ENCODE data around the gene FAM161B. TPM values are rescaled to one million over a fixed set of nuclear protein-coding genes. Genes with fewer than 3 reads are reported as not detected.

The FAM161B gene, protein sequence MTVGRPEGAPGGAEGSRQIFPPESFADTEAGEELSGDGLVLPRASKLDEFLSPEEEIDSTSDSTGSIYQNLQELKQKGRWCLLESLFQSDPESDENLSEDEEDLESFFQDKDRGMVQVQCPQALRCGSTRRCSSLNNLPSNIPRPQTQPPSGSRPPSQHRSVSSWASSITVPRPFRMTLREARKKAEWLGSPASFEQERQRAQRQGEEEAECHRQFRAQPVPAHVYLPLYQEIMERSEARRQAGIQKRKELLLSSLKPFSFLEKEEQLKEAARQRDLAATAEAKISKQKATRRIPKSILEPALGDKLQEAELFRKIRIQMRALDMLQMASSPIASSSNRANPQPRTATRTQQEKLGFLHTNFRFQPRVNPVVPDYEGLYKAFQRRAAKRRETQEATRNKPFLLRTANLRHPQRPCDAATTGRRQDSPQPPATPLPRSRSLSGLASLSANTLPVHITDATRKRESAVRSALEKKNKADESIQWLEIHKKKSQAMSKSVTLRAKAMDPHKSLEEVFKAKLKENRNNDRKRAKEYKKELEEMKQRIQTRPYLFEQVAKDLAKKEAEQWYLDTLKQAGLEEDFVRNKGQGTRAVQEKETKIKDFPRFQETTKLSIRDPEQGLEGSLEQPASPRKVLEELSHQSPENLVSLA
- total RNA-seq (2014; rRNA removed) (2.8 and 3.5 TPM in 2 replicates), Bru-seq, nascent RNA (percentile 48 among the genes with signal in this experiment), BruChase-seq, experiment 1, labeled RNA remaining after a 6-hour chase (percentile 43 among the genes with signal in this experiment), BruChase-seq, experiment 2, labeled RNA remaining after a 2-hour chase (percentile 46 among the genes with signal in this experiment)
- long read RNA-seq, full-length matches to known transcripts: 10 of 15 reads
- long read RNA-seq, partial matches to known transcripts: 2 of 15 reads
- long read RNA-seq, other reads (novel, unspliced or antisense): 3 of 15 reads

DNA sequence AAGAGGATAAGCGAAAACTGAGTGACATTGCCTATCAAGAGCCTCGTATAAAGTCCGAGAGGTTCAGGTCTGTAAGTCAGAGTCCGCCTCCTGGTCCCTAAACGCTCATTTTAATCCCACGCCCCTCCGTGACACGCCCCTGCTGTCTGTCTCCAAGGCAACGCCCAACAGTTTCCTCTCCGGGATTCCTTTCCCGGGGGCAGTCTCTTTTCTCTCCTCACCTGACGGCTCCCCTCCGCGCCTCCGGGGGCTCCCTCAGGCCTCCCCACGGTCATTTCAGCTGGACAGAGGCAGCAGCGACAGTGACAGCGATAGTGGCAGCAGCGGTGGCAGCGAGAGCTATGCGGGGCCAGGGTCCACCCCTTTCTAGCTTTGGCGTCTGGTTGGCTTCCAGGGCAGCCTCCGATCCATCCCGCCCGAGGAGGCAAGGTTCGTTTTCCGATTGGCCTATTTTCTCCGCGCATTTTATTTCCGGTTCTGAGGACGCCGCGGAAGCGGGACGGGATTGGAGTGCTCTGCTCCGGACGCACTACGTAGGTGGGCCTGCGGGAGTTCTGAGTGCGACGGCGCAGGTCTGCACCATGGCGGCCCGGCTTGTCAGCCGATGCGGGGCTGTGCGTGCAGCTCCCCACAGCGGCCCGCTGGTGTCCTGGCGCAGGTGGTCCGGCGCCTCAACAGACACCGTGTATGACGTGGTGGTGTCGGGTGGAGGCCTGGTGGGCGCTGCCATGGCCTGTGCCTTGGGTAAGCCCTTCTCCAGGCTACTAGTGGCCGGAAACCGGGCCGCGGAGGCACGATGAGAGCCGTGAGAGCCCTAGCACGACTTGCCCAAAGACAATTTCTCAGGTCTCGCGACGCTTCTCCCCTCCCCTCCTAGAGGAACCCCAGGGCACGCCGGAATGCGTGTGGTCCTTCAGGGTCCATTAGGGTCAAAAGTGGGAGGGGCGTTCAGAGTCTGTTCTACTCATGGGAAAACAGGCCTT is at the start of gene FAM161B, which contains the start of gene COQ6:
TSS of gene FAM161B (minus strand) at position 343 of the 983 bp plus-strand sequence. CDS start at position 275, 68 bp downstream.
TSS of gene COQ6 (plus strand) at position 551 of the 983 bp plus-strand sequence. CDS start at position 582, 31 bp downstream.
- Histone ChIP-seq H3K9ac (ENCODE audit: low read length) (peak within 1 kb of the TSS; percentile 85), H3F3A (ENCODE audit: low read length, unreplicated experiment) (no peaks in the 10 kb centered on the region), H4K20me1 (ENCODE audit: low read length) (no peaks in the 10 kb centered on the region), H3K27me3 (ENCODE audit: low read length) (no peaks in the 10 kb centered on the region), H3K36me3 (ENCODE audit: low read depth, low read length) (peaks cover 11% of the 10 kb centered on the region), H3K27ac (ENCODE audit: low read length) (peak within 1 kb of the TSS; percentile 70), H2AFZ (ENCODE audit: low read length) (peak within 1 kb of the TSS; percentile 88), H3K4me3 (ENCODE audit: low read length) (peak within 1 kb of the TSS; percentile 91), H3K9me3 (ENCODE audit: low read length) (no peaks in the 10 kb centered on the region), H3K79me2 (ENCODE audit: low read length) (peaks cover 19% of the 10 kb centered on the region), H3K4me2 (ENCODE audit: low read length) (peak within 1 kb of the TSS; percentile 88), H3K4me1 (ENCODE audit: insufficient read depth, low read length) (no peaks in the 10 kb centered on the region), H3K9me2 (replicated peaks; ENCODE audit: low read length) (no peaks in the 10 kb centered on the region)
- TF ChIP-seq EZH2phosphoT487 (IDR thresholded peaks at IDR 0.05; ENCODE audit: borderline replicate concordance, low read length) (no peak), CTCF (conservative IDR thresholded peaks at IDR 0.05; ENCODE audit: low read depth, low read length) (no peak), EZH2 (IDR thresholded peaks at IDR 0.05; ENCODE audit: low read length, unreplicated experiment) (no peak)
- intact Hi-C loops (cut with micrococcal nuclease): loop anchor here (1.0 to 5.0 kb wide), 2 partner anchors 68 to 132 kb away; partner anchors contain the start of genes ALDH6A1 and LIN52
- CTCF ChIA-PET: interaction anchor here (0.7 kb wide), 1 partner anchor 14 kb away, joined by 3 read pairs; no protein-coding TSS in a partner anchor
- DNase-seq: peak; percentile 99
- POLR2A ChIA-PET (ENCODE audit: unreplicated experiment): interaction anchor here (0.6 to 0.7 kb wide), 7 partner anchors 11 to 288 kb away, joined by 3 to 13 read pairs (median 4); no protein-coding TSS in a partner anchor
- peak; percentile 97 for ATAC-seq
- TSS peak; percentile 73 for BruUV-seq (replicated peaks)

DNA sequence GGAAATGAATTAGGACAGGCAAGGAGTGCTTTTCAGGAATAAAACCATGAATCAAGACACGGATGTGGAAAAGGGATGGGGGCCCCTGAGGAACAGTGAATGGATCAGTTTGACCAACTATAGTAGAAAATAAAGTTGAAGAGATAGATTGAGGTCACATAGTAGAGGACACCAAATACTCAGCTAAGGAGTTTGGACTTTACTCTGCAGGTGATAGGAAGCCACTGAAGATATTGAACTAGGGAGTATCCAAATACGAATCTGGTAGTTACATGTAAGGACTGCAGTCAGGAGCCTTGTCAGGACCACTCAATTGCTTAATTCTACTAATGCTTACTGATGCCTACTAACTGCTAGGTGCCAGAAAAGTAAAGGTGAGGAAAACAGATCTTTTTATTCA is 48.8 kb upstream of the FAM161B start:
- intact Hi-C loops (cut with micrococcal nuclease): no loop called here
- no peaks in the 10 kb centered on the region for H3K9me2 ChIP-seq (replicated peaks; ENCODE audit: low read length)
- no peak overlapping the region for H2AFZ ChIP-seq (ENCODE audit: low read length)
- H3K27ac ChIP-seq (ENCODE audit: low read length): no peak overlapping the region
- H3K9me3 ChIP-seq (ENCODE audit: low read length): no peaks in the 10 kb centered on the region
- H3K36me3 ChIP-seq (ENCODE audit: low read depth, low read length): no peaks in the 10 kb centered on the region
- no peak overlapping the region for H3K4me3 ChIP-seq (ENCODE audit: low read length)
- H3K27me3 ChIP-seq (ENCODE audit: low read length): no peaks in the 10 kb centered on the region
- H3K79me2 ChIP-seq (ENCODE audit: low read length): no peaks in the 10 kb centered on the region
- ATAC-seq (no peak), DNase-seq (no peak)
- no peaks in the 10 kb centered on the region for H3F3A ChIP-seq (ENCODE audit: low read length, unreplicated experiment)
- H4K20me1 ChIP-seq (ENCODE audit: low read length): no peaks in the 10 kb centered on the region
- no peaks in the 10 kb centered on the region for H3K4me1 ChIP-seq (ENCODE audit: insufficient read depth, low read length)
- ChIA-PET POLR2A (ENCODE audit: unreplicated experiment) (no interaction called here), CTCF (no interaction called here)
- no peak for TF ChIP-seq EZH2 (IDR thresholded peaks at IDR 0.05; ENCODE audit: low read length, unreplicated experiment)
- TF ChIP-seq CTCF (conservative IDR thresholded peaks at IDR 0.05; ENCODE audit: low read depth, low read length): no peak
- no peak for TF ChIP-seq EZH2phosphoT487 (IDR thresholded peaks at IDR 0.05; ENCODE audit: borderline replicate concordance, low read length)
- no peak overlapping the region for H3K4me2 ChIP-seq (ENCODE audit: low read length)
- H3K9ac ChIP-seq (ENCODE audit: low read length): no peak overlapping the region
- no TSS peak for BruUV-seq (replicated peaks)
